HG03175 (cell line): Measurements from ENCODE around the gene EVI5L.
"Not testable (repeated sequence)": the region's sequence is repeated elsewhere in the genome, so short reads cannot be mapped to it uniquely, and the experiment has no call there.

Experiments used
- ATAC-seq: cut with Tn5 transposase; IDR thresholded peaks from one replicate; pipeline ENCODE4 v1.9.1; 2021; ENCODE audit warnings: mild to moderate bottlenecking, moderate library complexity; ENCODE audit not compliant: unreplicated experiment

The EVI5L gene

GRCh38 chr19:7829561-7830271 lies at the start of gene EVI5L:
Gene EVI5L (plus strand): TSS chr19:7830218. CDS start chr19:7846543, 16,325 bp downstream.
- ATAC-seq: peak; percentile 85

GRCh38 chr19:7781157-7781556 lies 48.9 kb upstream of the EVI5L start:
- no peak for ATAC-seq

GRCh38 chr19:7783991-7784423 lies 46.0 kb upstream of the EVI5L start:
- no peak for ATAC-seq

- ATAC-seq: no peak
These were observed 45.2 kb upstream of the EVI5L start for GRCh38 chr19:7784856-7785255.

GRCh38 chr19:7787141-7787540 lies 42.9 kb upstream of the EVI5L start:
- ATAC-seq: no peak

- ATAC-seq: no peak
These were observed 42.3 kb upstream of the EVI5L start for GRCh38 chr19:7787602-7788177.

- no peak for ATAC-seq
These were observed 41.7 kb upstream of the EVI5L start for GRCh38 chr19:7788178-7788932.

- no peak for ATAC-seq
These were observed 41.1 kb upstream of the EVI5L start for GRCh38 chr19:7788933-7789323.

- no peak for ATAC-seq
These were observed 40.6 kb upstream of the EVI5L start for GRCh38 chr19:7789447-7789846.

- ATAC-seq: no peak
These were observed 39.6 kb upstream of the EVI5L start for GRCh38 chr19:7790416-7790815.

GRCh38 chr19:7792281-7792680 lies 37.7 kb upstream of the EVI5L start:
- ATAC-seq: no peak

GRCh38 chr19:7792701-7793100 lies 37.3 kb upstream of the EVI5L start:
- not testable (repeated sequence) for ATAC-seq

GRCh38 chr19:7793493-7793892 lies 36.5 kb upstream of the EVI5L start:
- ATAC-seq: no peak

- ATAC-seq: no peak
These were observed 34.4 kb upstream of the EVI5L start for GRCh38 chr19:7795555-7796161.

- ATAC-seq: no peak
These were observed 30.2 kb upstream of the EVI5L start for GRCh38 chr19:7799640-7800355.

- no peak for ATAC-seq
These were observed 28.9 kb upstream of the EVI5L start for GRCh38 chr19:7801020-7801570.

- no peak for ATAC-seq
These were observed 23.8 kb upstream of the EVI5L start for GRCh38 chr19:7806234-7806633.

- ATAC-seq: no peak
These were observed 23.1 kb upstream of the EVI5L start for GRCh38 chr19:7806876-7807275.

- ATAC-seq: no peak
These were observed 21.9 kb upstream of the EVI5L start for GRCh38 chr19:7808108-7808507.

- ATAC-seq: no peak
These were observed 18.0 kb upstream of the EVI5L start for GRCh38 chr19:7811989-7812388.

- ATAC-seq: peak; percentile 33
These were observed 14.7 kb upstream of the EVI5L start for GRCh38 chr19:7815325-7815724.
